ENCODE results near the gene GLS2.
"Not testable (repeated sequence)": the region's sequence is repeated elsewhere in the genome, so short reads cannot be mapped to it uniquely, and the experiment has no call there.

Gene GLS2

DNA sequence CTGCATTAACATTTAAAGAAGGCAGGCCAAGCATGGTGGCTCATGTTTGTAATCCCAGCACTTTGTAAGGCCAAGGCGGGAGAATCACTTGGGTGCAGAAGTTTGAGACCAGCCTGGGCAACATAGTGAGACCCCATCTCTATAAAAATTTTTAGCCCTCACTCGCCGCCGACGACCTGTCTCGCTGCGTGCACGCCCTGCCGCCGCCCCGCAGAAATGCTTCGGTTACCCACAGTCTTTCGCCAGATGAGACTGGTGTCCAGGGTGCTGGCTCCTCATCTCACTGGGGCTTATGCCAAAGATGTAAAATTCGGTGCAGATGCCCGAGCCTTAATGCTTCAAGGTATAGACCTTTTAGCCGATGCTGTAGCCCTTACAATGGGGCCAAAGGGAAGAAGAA is 22.8 kb upstream of the GLS2 start:
- no peak overlapping the region for H3K4me3 ChIP-seq (ENCODE audit: low read depth, low read length)
- no peak for DNase-seq (ENCODE audit: low read depth)
- TF ChIP-seq, protein P1, sequence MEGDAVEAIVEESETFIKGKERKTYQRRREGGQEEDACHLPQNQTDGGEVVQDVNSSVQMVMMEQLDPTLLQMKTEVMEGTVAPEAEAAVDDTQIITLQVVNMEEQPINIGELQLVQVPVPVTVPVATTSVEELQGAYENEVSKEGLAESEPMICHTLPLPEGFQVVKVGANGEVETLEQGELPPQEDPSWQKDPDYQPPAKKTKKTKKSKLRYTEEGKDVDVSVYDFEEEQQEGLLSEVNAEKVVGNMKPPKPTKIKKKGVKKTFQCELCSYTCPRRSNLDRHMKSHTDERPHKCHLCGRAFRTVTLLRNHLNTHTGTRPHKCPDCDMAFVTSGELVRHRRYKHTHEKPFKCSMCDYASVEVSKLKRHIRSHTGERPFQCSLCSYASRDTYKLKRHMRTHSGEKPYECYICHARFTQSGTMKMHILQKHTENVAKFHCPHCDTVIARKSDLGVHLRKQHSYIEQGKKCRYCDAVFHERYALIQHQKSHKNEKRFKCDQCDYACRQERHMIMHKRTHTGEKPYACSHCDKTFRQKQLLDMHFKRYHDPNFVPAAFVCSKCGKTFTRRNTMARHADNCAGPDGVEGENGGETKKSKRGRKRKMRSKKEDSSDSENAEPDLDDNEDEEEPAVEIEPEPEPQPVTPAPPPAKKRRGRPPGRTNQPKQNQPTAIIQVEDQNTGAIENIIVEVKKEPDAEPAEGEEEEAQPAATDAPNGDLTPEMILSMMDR (IDR thresholded peaks at IDR 0.05; ENCODE audit: insufficient read depth, low read depth, low read length, missing control alignments): no peak

DNA sequence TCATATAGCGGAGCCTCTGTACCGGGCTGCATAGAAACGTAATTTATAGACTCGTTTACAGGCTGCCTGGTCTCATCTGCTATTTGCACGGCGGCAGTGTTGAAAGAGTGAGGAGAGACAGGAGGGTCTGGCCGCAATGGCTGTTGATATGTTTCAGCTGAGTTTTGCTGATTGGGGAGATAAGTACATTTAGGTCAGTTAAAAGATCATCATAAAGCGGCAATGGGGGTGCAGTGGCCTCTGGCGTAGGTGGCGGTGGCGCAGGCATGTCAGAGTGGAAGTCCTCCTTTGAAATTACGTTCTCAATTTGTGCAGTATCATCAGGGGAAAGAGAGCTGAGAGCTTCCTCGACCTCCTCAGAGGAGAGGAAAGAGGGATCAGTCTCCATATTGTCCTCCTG is 11.9 kb upstream of the GLS2 start:
- H3K4me3 ChIP-seq (ENCODE audit: low read depth, low read length); DNase-seq (ENCODE audit: low read depth): not testable (repeated sequence)

DNA sequence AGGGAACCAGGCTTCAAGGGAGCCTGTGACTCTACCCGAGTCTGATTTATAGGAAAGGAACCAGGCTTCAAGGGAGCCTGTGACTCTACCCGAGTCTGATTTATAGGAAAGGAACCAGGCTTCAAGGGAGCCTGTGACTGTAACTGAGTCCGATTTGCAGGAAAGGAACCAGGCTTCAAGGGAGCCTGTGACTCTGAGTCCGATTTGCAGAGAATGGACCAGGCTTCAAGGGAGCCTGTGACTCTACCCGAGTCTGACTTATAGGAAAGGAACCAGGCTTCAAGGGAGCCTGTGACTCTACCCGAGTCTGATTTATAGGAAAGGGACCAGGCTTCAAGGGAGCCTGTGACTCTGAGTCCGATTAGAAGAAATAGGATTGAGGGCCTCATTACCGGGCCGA is 11.5 kb upstream of the GLS2 start:
- DNase-seq (ENCODE audit: low read depth); H3K4me3 ChIP-seq (ENCODE audit: low read depth, low read length): not testable (repeated sequence)

DNA sequence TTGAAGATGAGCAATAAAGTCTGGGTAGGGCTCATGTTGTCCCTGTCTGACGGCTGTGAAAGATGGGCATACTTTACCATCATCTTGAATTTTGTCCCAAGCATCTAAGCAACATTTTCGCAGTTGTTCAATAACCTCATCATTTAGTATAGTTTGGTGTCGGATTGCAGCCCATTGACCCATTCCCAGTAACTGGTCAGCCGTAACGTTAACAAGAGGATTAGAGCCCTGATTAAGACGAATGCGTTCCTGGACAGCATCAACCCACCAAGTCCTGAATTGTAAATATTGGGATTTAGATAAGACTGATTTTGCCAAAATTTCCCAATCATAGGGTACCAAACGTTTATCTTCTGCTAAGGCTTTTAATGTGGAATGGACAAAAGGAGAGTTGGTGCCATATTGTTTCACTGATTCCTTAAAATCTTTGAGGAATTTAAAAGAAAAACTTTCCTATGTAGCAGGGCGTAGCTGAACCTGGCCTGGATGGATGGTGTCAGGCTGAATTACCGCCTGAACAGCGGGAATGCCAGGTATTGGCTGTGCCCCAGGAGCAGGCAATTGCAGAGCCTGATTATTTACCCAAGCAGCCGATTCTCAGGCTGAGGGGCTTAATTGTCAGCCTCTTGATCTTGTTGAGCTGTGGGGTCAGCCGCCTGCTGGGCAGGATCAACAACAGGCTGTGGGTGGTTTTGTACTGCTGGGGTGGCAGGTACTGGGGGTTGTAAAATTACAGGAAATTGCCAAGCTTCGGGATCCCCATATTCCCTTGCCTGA is 10.4 kb upstream of the GLS2 start:
- DNase-seq (ENCODE audit: low read depth); H3K4me3 ChIP-seq (ENCODE audit: low read depth, low read length): not testable (repeated sequence)

DNA sequence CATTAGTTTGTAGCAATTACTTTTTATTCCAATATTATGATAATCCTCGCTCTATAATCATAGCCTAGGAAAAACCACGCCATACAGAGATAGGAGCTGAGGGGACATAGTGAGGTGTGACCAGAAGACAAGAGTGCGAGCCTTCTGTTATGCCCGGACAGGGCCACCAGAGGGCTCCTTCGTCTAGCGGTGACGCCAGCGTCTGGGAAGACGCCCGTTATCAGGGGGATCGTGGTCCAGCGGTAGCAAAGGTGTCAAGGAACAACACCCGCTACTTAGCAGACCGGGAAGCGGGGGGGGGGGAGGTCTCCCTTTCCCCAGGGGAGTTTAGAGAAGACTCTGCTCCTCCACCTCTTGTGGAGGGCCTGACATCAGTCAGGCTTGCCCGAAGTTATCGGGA is 8.7 kb upstream of the GLS2 start:
- DNase-seq (ENCODE audit: low read depth); H3K4me3 ChIP-seq (ENCODE audit: low read depth, low read length): not testable (repeated sequence)
- TF ChIP-seq, protein P1 (IDR thresholded peaks at IDR 0.05; ENCODE audit: insufficient read depth, low read depth, low read length, missing control alignments): peak; percentile 45

DNA sequence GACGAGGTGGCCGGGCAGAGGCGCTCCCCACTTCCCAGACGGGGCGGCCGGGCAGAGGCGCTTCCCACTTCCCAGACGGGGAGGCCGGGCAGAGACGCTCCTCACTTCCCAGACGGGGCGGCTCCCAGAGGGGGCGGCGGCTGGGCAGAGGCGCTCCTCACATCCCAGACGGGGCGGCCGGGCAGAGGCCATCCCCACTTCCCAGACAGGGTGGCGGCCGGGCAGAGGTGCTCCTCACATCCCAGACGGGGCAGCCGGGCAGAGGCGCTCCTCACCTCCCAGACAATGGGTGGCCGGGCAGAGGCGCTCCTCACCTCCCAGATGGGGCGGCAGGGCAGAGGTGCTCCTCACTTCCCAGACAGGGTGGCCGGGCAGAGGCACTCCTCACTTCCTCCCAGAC is 6.5 kb upstream of the GLS2 start:
- not testable (repeated sequence) for DNase-seq (ENCODE audit: low read depth); H3K4me3 ChIP-seq (ENCODE audit: low read depth, low read length)

DNA sequence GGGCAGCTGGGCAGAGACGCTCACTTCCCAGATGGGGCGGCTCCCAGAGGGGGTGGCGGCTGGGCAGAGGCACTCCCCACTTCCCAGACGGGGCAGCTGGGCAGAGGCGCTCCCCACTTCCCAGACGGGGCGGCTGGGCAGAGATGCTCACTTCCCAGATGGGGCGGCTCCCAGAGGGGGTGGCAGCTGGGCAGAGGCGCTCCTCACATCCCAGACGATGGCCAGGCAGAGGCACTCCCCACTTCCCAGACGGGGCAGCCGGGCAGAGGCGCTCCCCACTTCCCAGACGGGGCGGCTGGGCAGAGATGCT is 6.1 kb upstream of the GLS2 start:
- H3K4me3 ChIP-seq (ENCODE audit: low read depth, low read length); DNase-seq (ENCODE audit: low read depth): not testable (repeated sequence)

DNA sequence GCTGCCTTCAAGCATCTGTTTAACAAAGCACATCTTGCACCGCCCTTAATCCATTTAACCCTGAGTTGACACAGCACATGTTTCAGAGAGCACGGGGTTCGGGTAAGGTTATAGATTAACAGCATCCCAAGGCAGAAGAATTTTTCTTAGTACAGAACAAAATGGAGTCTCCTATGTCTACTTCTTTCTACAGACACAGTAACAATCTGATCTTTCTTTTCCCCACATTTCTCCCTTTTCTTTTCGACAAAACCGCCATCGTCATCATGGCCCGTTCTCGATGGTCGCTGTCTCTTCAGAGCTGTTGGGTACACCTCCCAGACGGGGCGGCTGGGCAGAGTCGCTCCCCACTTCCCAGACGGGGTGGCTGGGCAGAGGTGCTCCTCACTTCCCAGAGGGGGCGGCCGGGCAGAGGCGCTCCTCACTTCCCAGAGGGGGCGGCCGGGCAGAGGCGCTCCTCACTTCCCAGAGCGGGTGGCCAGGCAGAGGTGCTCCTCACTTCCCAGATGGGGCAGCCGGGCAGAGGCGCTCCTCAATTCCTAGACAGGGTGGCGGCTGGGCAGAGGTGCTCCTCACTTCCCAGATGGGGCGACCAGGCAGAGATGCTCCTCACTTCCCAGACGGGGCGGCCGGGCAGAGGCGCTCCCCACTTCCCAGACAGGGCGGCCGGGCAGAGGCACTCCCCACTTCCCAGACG is 5.6 kb upstream of the GLS2 start:
- DNase-seq (ENCODE audit: low read depth); H3K4me3 ChIP-seq (ENCODE audit: low read depth, low read length): not testable (repeated sequence)

DNA sequence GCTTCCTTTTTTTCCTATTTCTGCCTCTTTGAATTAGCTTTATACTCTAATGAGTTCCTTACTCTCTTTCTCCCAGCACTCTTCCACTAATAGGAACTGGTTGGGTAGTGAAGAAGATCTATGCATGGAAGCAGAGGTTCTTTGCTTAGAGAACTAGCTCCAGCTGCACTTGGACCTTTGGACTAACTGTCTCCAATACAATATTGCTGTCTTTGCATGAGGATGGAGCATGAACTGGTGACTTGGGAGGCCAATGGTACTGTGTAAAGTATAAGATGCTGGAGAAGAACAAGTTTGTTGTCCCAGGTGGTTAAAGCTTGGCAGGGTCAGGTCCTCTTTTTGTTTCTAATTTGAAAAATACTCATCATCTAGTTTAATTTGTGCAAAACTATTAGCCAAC is 2.4 kb upstream of the GLS2 start:
- DNase-seq (ENCODE audit: low read depth): no peak
- H3K4me3 ChIP-seq (ENCODE audit: low read depth, low read length): no peak overlapping the region

DNA sequence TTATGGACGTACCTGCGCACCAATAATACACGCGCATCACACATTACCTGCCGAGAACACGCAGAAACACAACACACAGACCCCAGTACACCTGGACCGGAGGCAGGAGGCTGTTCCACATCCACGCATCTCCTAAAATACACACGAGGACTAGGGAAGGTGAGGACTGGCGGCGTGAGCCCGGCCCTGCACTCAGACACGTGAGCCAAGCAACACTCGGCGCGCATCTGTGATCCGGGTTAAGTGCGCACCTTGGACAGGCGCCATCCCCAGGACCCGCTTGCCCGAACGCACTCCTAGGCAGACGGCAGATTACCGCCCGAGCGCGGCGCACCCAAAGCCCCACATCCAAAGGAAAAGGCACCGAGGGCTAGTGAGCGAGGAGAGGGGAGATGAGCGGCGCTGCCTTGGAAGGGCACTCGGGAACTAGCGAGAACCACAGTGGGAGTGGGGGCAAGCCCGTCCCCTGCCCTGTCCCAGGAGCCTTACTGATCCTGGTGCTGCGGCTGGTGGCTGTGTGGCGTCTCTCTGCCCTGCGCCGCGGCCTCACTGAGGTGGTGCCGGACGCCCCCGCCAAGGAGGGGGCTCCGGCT is 417 bp downstream of the GLS2 start:
- H3K4me3 ChIP-seq (ENCODE audit: low read depth, low read length): peak overlapping the region; percentile 58
- DNase-seq (ENCODE audit: low read depth): peak; percentile 26
- TF ChIP-seq, protein P1 (IDR thresholded peaks at IDR 0.05; ENCODE audit: insufficient read depth, low read depth, low read length, missing control alignments): no peak

More for the DNA sequence above, 2.4 kb upstream of the GLS2 start:
- TF ChIP-seq, protein P1 (IDR thresholded peaks at IDR 0.05; ENCODE audit: insufficient read depth, low read depth, low read length, missing control alignments): no peak
